Chondrocyte (in vitro differentiated cells): ENCODE results near the gene KIF21A. TPM values are rescaled to one million over a fixed set of nuclear protein-coding genes. Genes with fewer than 3 reads are reported as not detected.

Experiments used
- DNase-seq: peaks from one replicate; pipeline ENCODE4 v3.0.0; 2021; ENCODE audit warnings: mixed read lengths, low spot score
- H3K27ac Mint-ChIP-seq: one replicate; pipeline ENCODE4 v1.8.0; 2021; ENCODE audit warnings: mild to moderate bottlenecking, moderate library complexity, mixed read lengths; ENCODE audit not compliant: unreplicated experiment
- H3K27me3 Mint-ChIP-seq: 2 replicates; pipeline ENCODE4 v1.8.0; 2021; ENCODE audit warnings: low read depth, mixed read lengths
- H3K36me3 Mint-ChIP-seq: 2 replicates; pipeline ENCODE4 v1.8.0; 2021; ENCODE audit warnings: low read depth, mixed read lengths
- H3K4me1 Mint-ChIP-seq: 2 replicates; pipeline ENCODE4 v1.8.0; 2021; ENCODE audit warnings: low read depth, mild to moderate bottlenecking, mixed read lengths
- H3K4me3 Mint-ChIP-seq: one replicate; pipeline ENCODE4 v1.8.0; 2021; ENCODE audit warnings: mild to moderate bottlenecking, moderate library complexity, mixed read lengths; ENCODE audit not compliant: unreplicated experiment
- H3K9me3 Mint-ChIP-seq: 2 replicates; pipeline ENCODE4 v1.8.0; 2021; ENCODE audit warnings: low read depth, mixed read lengths
- CTCF ChIP-seq: fragments of 200-600 bp; sonication (generic); IDR thresholded peaks from 2 replicates; pipeline ENCODE4 v1.5.0; 2021; ENCODE audit warnings: antibody characterized with exemption, mild to moderate bottlenecking, moderate library complexity
- total RNA-seq: library from RNA; stranded (reverse); gene quantifications from 3 replicates; pipeline ENCODE4 v1.2.1, GENCODE V29; 2021

KIF21A gene
- total RNA-seq, 1 donor from 2014 or later, result 9.4 TPM

DNA sequence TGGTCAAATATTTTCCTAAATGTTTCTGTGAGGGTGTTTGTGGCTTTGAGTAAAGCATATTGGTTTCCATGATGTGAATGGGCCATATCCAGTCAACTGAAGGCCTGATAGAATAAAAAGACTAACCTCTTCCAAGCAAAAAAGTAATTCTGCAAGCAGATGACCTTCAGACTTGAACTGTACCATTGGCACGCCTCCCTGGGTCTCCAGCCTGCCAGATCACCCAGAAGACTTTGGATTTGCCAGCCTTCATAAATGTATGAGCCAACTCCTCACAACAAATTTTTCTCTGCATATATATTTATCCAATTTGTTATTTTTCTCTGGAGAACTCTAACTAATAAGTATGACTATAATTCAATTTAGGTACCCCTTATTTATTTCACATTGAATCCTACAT lies 190.3 kb downstream of the KIF21A start:
- no peak for DNase-seq
- no peaks in the 10 kb centered on the region for H3K27me3 Mint-ChIP-seq
- no peak overlapping the region for H3K4me3 Mint-ChIP-seq
- no peak for TF ChIP-seq CTCF
- H3K9me3 Mint-ChIP-seq, result peaks cover 7% of the 10 kb centered on the region
- H3K4me1 Mint-ChIP-seq, result no peaks in the 10 kb centered on the region
- no peaks in the 10 kb centered on the region for H3K36me3 Mint-ChIP-seq
- H3K27ac Mint-ChIP-seq, result no peak overlapping the region

Other genes starting within 250 kb of the KIF21A start
- 0.07 TPM in 1 of 3 replicates, not detected in the others for gene ABCD2, start 176.7 kb upstream of the KIF21A start, total RNA-seq